ENCODE measurements around the gene DGKI. TPM values are rescaled to one million over a fixed set of nuclear protein-coding genes. Genes with fewer than 3 reads are reported as not detected.

Gene DGKI
- total and polyA plus RNA-seq, 9 of the 15 experiments (the other 6 are each of a cell fraction or from before 2014, with no cell fraction given): 0.11 to 0.54 (median 0.15) TPM; not detected in 5

- no peaks in the 10 kb centered on the region for H3K79me2 ChIP-seq (ENCODE audit: control insufficient read depth, insufficient read depth, low read length)
- 1% methylated on average over 7 of the region's 7 CpGs for WGBS (ENCODE audit: insufficient coverage, low coverage, missing lambda C conversion rate)
- no peak for ATAC-seq
- no peaks in the 10 kb centered on the region for H4K20me1 ChIP-seq (replicated peaks; ENCODE audit: control insufficient read depth, insufficient read depth, low read length)
- BruUV-seq (replicated peaks): no TSS peak
- H3K4me1 ChIP-seq (replicated peaks in 1 of 2; ENCODE audit: control insufficient read depth in 2 of 2, insufficient read depth in 2 of 2, low read length in 2 of 2): no peaks in the 10 kb centered on the region
- no peak overlapping the region for H3K4me3 ChIP-seq
- H3K27ac ChIP-seq (ENCODE audit: extremely low read depth, low read depth, low read length): no peak overlapping the region
- in situ Hi-C loops (cut with MboI) (no loop called here), intact Hi-C loops (cut with micrococcal nuclease) (no loop called here)
- TF ChIP-seq ZNF133 (CRISPR knock-in tag; IDR thresholded peaks at IDR 0.05) (no peak), ATF4 (CRISPR knock-in tag; IDR thresholded peaks at IDR 0.05) (no peak), BRCA1 (IDR thresholded peaks at IDR 0.05) (no peak), BRCA1 (CRISPR knock-in tag; IDR thresholded peaks at IDR 0.05) (no peak), TAL1 (IDR thresholded peaks at IDR 0.05) (no peak), SFPQ (IDR thresholded peaks at IDR 0.05; ENCODE audit: low read depth, low read length) (no peak), RNF2 (IDR thresholded peaks at IDR 0.05) (no peak), ZC3H4 (CRISPR knock-in tag; IDR thresholded peaks at IDR 0.05; ENCODE audit: borderline replicate concordance) (no peak)
- H3K27me3 ChIP-seq (ENCODE audit: control insufficient read depth in 2 of 2, insufficient read depth in 2 of 2, low read length in 2 of 2): no peaks in the 10 kb centered on the region
- POLR2A ChIA-PET: no interaction called here
- H3K9me1 ChIP-seq (ENCODE audit: control insufficient read depth, insufficient read depth, low read length): no peaks in the 10 kb centered on the region
- no peak overlapping the region for H2AFZ ChIP-seq (ENCODE audit: low read depth, low read length)
- CTCF ChIA-PET (ENCODE audit: low intra/inter-chr PET ratio): interaction anchor here (0.6 kb wide), 1 partner anchor 384 kb away, joined by 3 read pairs; no protein-coding TSS in a partner anchor
- FAIRE-seq: no peak
- H3K9ac ChIP-seq (ENCODE audit: insufficient read depth in 1 of 2, low read depth in 2 of 2, low read length in 2 of 2): no peak overlapping the region
- H3K36me3 ChIP-seq (ENCODE audit: control insufficient read depth, insufficient read depth, low read length): no peaks in the 10 kb centered on the region
- H3K4me2 ChIP-seq (ENCODE audit: insufficient read depth, low read length): no peak overlapping the region
- no peaks in the 10 kb centered on the region; the same call in 1 of the 2 replicates for H3K9me3 ChIP-seq (replicated peaks; ENCODE audit: control insufficient read depth, insufficient read depth, low read depth, low read length)
- no peak for DNase-seq (ENCODE audit: extremely low read depth in 1 of 4, low spot score in 3 of 4)
Observed at GRCh38 chr7:137399827-137400823, 446.6 kb downstream of the DGKI start.
